GM18502 (cell line): ENCODE measurements around the gene GRIN3A.
"Not testable (repeated sequence)": the region's sequence is repeated elsewhere in the genome, so short reads cannot be mapped to it uniquely, and the experiment has no call there.

Experiments
- ATAC-seq: cut with Tn5 transposase; IDR thresholded peaks from one replicate; pipeline ENCODE4 v1.9.1; 2021; ENCODE audit warnings: mild to moderate bottlenecking; ENCODE audit not compliant: unreplicated experiment, poor library complexity

Gene GRIN3A

GRCh38 chr9:101586651-101587050, 151.8 kb downstream of the GRIN3A start:
- ATAC-seq: peak; percentile 98

- no peak for ATAC-seq
These were observed 152.7 kb downstream of the GRIN3A start for GRCh38 chr9:101585740-101586139.

GRCh38 chr9:101582553-101582952, 155.9 kb downstream of the GRIN3A start:
- no peak for ATAC-seq

- no peak for ATAC-seq
These were observed 158.5 kb downstream of the GRIN3A start for GRCh38 chr9:101579711-101580545.

GRCh38 chr9:101578378-101578777, 160.1 kb downstream of the GRIN3A start:
- peak; percentile 85 for ATAC-seq

- ATAC-seq: no peak
These were observed 163.6 kb downstream of the GRIN3A start for GRCh38 chr9:101574731-101575333.

GRCh38 chr9:101572316-101572715, 166.1 kb downstream of the GRIN3A start:
- ATAC-seq: no peak

GRCh38 chr9:101571114-101571513, 167.3 kb downstream of the GRIN3A start:
- ATAC-seq: no peak

GRCh38 chr9:101569741-101570501, 168.5 kb downstream of the GRIN3A start:
- no peak for ATAC-seq

- ATAC-seq: no peak
These were observed 170.6 kb downstream of the GRIN3A start for GRCh38 chr9:101567725-101568350.

GRCh38 chr9:101566904-101567724, 171.3 kb downstream of the GRIN3A start:
- peak; percentile 79 for ATAC-seq

- ATAC-seq: no peak
These were observed 174.2 kb downstream of the GRIN3A start for GRCh38 chr9:101564252-101564651.

- ATAC-seq: no peak
These were observed 175.5 kb downstream of the GRIN3A start for GRCh38 chr9:101562966-101563365.

GRCh38 chr9:101561740-101562139, 176.7 kb downstream of the GRIN3A start:
- ATAC-seq: no peak

GRCh38 chr9:101549472-101550098, 188.9 kb downstream of the GRIN3A start:
- ATAC-seq: not testable (repeated sequence)

GRCh38 chr9:101543098-101543735, 195.2 kb downstream of the GRIN3A start:
- ATAC-seq: no peak

- ATAC-seq: no peak
These were observed 198.4 kb downstream of the GRIN3A start for GRCh38 chr9:101540069-101540468.

GRCh38 chr9:101536938-101537337, 201.5 kb downstream of the GRIN3A start:
- no peak for ATAC-seq

GRCh38 chr9:101536351-101536750, 202.1 kb downstream of the GRIN3A start:
- no peak for ATAC-seq
